Measurements from ENCODE around the gene CDK7.

GRCh38 chr5:69295088-69295754 lies 60.5 kb downstream of the CDK7 start:
- TF ChIP-seq CTCF (IDR thresholded peaks at IDR 0.05; ENCODE audit: low read depth, low read length, missing input control) (no peak), SP1 (IDR thresholded peaks at IDR 0.05) (no peak), TAF1 (conservative IDR thresholded peaks at IDR 0.05) (no peak), ZBTB33 (IDR thresholded peaks at IDR 0.05) (no peak), REST (IDR thresholded peaks at IDR 0.05) (no peak), HNF4G (IDR thresholded peaks at IDR 0.05) (no peak)

Data from liver (tissue), 3 donors.